GM12801 (cell line): ENCODE measurements around the gene RRP8.

Experiments
- TF ChIP-seq, protein P1 (sequence below): IDR thresholded peaks from one replicate; pipeline ENCODE4 v1.5.1; 2011; ENCODE audit warnings: control low read depth; ENCODE audit not compliant: insufficient read length; ENCODE audit errors: extremely low read depth

Gene RRP8

DNA sequence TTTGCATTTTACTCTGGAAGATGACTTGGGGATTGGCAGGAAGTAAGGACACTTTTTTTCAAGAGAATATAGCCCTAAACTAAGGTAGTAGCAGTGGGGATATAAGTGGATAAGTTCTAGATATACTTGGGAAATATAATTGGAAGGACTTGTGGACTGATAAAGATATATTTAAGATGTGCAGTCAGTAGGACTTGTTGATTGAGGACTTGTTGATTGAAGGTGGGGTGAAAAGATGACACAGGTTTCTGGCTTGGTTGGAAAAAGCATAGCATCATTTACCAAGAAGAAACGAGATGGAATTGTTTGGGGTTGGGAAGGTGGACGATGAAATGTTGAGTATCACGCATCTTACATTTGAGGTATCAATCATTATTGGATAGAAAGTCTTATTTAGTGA lies 10.1 kb upstream of the RRP8 start:
- TF ChIP-seq, protein P1, sequence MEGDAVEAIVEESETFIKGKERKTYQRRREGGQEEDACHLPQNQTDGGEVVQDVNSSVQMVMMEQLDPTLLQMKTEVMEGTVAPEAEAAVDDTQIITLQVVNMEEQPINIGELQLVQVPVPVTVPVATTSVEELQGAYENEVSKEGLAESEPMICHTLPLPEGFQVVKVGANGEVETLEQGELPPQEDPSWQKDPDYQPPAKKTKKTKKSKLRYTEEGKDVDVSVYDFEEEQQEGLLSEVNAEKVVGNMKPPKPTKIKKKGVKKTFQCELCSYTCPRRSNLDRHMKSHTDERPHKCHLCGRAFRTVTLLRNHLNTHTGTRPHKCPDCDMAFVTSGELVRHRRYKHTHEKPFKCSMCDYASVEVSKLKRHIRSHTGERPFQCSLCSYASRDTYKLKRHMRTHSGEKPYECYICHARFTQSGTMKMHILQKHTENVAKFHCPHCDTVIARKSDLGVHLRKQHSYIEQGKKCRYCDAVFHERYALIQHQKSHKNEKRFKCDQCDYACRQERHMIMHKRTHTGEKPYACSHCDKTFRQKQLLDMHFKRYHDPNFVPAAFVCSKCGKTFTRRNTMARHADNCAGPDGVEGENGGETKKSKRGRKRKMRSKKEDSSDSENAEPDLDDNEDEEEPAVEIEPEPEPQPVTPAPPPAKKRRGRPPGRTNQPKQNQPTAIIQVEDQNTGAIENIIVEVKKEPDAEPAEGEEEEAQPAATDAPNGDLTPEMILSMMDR: no peak

DNA sequence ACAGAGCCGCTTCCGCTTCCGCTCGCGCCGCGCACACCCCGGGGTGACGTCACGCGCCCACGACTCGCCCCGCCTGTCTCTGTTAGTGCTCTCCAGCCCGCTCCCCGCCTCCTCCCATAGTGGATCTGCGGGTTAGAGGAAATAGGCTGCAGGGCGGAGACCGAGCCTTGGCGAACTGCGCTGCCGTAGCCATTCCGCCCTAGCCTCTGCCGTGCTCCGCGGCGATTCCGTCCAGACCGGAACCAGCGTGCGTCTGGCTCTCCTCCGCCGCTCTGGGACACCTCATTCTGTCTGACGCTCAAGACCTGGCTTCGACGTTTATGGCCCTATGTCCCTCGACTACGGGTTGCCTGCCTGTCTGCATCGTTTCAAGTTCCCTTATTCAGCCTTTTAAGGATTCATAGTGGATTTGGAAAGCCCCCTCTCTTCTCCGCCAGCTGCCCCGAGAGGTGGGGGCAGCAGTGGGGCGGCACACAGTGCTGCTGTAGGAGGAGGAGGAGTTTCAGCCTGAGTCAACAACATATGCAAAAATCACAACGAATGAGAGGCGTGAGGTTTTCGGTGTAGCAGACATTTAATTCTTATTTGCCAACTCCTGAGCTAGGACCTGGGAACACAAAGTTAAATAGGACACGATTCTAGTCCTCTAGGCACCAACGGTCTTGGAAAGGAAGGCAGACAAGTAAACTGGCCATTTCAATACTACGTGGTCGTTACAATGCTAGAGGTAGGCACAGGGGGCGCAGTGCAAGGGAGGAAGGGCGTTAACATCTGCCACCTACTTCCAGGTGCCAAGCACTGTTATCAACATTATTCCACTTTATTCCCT lies 9.0 kb upstream of the RRP8 start, which contains the start of gene TAF10:
Gene TAF10 (minus strand): TSS at position 4 of the 829 bp plus-strand sequence. CDS start 27 bp downstream, outside the sequence.
- TF ChIP-seq, protein P1: no peak

DNA sequence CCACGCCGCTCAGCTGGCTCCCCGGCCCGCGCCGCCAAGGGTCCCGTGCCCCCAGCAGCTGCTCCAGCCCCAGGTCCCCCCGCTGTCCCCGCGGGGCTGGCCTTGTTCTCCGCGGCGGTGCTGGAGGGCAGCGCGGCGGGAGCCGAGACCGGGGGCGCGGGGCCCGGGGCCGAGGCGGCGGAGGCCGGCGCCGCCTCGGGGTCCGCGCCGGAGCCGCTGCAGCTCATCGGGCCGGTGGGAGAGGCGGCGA lies 8.5 kb upstream of the RRP8 start:
- TF ChIP-seq, protein P1: no peak

DNA sequence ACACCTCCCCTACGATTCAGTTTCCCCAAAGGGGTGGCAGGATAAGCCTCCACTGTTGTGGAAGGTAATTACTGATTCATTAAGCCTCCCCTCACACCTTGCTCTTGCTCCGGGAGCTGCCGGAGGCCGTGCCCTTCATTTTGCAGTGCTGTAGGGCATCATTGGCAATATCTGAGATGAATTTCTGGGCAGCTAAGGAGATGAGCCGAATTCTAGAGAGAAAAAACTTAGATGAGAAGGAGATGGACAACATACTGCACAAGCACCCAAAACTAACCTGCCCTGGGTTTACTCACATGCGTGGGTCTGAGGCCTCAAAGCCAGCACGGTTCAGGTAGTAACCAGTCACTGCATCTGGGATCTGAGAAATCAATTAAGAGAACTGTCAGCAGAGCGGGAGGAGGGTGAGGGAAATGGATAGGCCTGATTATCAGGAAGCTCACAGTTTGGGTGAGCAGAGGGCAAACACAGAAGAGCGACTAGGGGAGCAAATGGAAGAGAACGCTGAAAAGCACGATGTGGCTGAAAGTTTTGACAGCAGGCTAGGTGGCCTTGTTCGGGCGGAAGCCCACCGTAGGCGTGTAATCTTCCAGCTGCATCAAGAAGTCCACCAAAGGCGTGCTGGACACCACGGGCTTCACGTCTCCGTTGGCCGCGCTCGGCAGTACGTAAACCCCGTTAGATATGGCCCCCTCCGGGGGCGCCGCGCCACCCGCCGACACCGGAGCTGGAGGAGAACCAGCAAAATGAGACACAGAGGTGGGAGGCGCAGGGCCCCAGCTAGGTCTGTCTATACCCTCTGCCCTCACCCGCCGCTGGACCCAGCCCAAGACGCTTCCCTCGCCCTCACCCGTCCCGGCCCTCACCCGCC lies 7.9 kb upstream of the RRP8 start:
- TF ChIP-seq, protein P1: no peak

DNA sequence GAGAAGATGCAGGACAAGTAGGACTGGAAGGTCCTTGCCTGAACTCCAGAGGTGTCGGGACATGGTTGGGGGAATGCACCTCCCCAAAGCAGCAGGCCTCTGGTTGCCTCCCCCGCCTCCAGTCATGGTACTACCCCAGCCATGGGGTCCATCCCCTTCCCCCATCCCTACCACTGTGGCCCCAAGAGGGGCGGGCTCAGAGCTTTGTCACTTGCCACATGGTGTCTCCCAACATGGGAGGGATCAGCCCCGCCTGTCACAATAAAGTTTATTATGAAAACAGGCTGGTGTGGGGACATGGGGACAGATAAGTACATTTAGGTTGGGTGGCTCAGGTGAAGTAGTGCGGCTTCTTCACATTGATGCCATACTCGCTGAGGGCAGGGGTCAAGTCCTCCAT lies 7.2 kb upstream of the RRP8 start:
- TF ChIP-seq, protein P1: no peak

DNA sequence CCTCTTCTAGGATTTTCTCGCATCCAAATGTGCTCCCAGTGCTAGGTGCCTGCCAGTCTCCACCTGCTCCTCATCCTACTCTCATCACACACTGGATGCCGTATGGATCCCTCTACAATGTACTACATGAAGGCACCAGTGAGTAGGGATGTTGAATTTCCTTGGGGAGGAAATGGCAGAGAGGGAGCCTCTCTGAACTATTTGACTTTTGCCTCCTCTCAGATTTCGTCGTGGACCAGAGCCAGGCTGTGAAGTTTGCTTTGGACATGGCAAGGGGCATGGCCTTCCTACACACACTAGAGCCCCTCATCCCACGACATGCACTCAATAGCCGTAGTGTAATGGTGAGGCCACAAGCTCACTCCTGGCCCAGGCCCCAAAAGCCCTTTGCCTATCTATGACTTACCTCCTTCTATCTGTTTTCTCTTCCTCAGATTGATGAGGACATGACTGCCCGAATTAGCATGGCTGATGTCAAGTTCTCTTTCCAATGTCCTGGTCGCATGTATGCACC lies 6.1 kb upstream of the RRP8 start:
- TF ChIP-seq, protein P1: no peak

DNA sequence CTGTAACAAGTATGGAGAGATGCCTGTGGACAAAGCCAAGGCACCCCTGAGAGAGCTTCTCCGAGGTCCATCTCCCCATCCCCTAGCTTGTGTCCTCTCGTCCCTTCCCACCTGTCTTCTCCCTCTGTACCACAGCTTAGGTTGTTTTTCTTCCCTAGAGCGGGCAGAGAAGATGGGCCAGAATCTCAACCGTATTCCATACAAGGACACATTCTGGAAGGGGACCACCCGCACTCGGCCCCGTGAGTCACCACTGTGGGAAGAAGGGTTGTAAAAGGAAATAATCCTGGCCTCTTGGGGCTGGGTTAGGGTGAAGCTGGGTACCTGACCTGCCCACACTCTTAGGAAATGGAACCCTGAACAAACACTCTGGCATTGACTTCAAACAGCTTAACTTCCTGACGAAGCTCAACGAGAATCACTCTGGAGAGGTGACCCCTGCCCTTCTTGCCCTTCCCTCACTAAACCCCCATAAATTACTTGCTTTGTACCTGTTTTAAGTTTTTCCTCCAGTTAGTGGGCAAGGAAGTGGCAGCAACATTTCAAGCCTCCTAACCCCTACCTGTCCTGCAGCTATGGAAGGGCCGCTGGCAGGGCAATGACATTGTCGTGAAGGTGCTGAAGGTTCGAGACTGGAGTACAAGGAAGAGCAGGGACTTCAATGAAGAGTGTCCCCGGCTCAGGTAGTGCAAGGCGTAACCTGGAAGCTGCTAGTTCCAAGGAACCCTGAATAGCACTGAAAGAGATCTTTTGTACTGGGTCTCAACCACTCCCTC lies 5.5 kb upstream of the RRP8 start:
- TF ChIP-seq, protein P1: no peak
